Ishikawa (cell line): ENCODE results near the gene SSTR3.

ENCODE experiments used
- CEBPB ChIP-seq: IDR thresholded peaks from 2 replicates; pipeline ENCODE4 v1.6.1; 2012
- EGR1 ChIP-seq: IDR thresholded peaks from 2 replicates; pipeline ENCODE4 v1.6.1; 2012
- EP300 ChIP-seq: IDR thresholded peaks from 2 replicates; pipeline ENCODE4 v1.6.1; 2012; ENCODE audit warnings: borderline replicate concordance
- FOXM1 ChIP-seq: IDR thresholded peaks from 2 replicates; pipeline ENCODE4 v1.6.1; 2012; ENCODE audit warnings: low read depth, borderline replicate concordance
- NFIC ChIP-seq: IDR thresholded peaks from 2 replicates; pipeline ENCODE4 v1.6.1; 2012
- RAD21 ChIP-seq: IDR thresholded peaks from 2 replicates; pipeline ENCODE4 v1.6.1; 2012; ENCODE audit warnings: low read depth
- REST ChIP-seq: IDR thresholded peaks from 2 replicates; pipeline ENCODE4 v1.6.1; 2012; ENCODE audit warnings: low read depth, mild to moderate bottlenecking
- TAF1 ChIP-seq: IDR thresholded peaks from 2 replicates; pipeline ENCODE4 v1.6.1; 2012; ENCODE audit warnings: low read depth, mild to moderate bottlenecking
- TCF12 ChIP-seq: IDR thresholded peaks from 2 replicates; pipeline ENCODE4 v1.6.1; 2012; ENCODE audit warnings: low read depth
- TEAD4 ChIP-seq: IDR thresholded peaks from 2 replicates; pipeline ENCODE4 v1.6.1; 2012
- YY1 ChIP-seq: IDR thresholded peaks from 2 replicates; pipeline ENCODE4 v1.6.1; 2012; ENCODE audit warnings: low read depth
- ZBTB7A ChIP-seq: IDR thresholded peaks from 2 replicates; pipeline ENCODE4 v1.6.1; 2012; ENCODE audit warnings: low read depth
- TF ChIP-seq, protein P1 (sequence below): IDR thresholded peaks from 2 replicates; pipeline ENCODE4 v1.6.1; 2012
- TF ChIP-seq, protein P2 (sequence below): IDR thresholded peaks from 2 replicates; pipeline ENCODE4 v1.6.1; 2012

DNA sequence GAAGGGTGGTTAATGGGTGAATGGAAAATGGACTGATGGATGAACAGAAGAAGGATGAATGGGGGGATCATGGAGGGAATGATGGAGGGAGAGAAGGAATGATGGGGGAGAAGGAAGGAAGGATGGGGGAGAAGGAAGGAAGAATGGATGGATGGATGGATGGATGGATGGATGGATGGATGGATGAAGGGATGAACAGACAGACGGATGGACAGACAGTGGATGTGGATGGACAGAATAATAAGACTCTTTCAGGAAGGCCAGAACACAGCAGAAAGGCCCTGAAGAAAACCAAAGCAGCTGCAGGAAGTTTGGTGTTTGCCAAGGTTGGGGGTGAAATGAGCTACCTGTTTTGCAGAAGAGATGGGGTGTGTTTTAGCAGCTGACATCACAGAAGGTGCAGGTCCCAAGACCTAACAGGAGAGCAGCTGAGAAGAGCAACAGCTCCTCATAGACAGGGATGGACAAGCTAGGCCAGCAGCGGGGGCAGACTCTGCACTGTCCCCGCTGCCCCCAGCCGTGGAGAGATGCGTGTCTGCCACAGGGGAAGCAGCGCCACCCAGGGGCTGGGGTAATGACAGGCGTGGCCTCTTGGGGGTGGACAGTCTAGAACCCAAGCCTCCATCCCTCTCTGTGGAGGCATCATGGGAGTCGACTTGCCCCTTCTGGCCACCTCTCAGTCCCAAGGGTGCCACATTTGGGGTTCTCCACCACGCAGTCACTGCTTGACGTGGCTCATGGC, 42.2 kb downstream of the SSTR3 start:
- no peak for TF ChIP-seq YY1
- no peak for TF ChIP-seq RAD21
- TF ChIP-seq EP300: no peak
- TF ChIP-seq ZBTB7A: no peak
- no peak for TF ChIP-seq EGR1
- no peak for TF ChIP-seq CEBPB
- TF ChIP-seq, protein P1, sequence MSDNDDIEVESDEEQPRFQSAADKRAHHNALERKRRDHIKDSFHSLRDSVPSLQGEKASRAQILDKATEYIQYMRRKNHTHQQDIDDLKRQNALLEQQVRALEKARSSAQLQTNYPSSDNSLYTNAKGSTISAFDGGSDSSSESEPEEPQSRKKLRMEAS: no peak
- no peak for TF ChIP-seq TAF1
- TF ChIP-seq TEAD4: no peak
- TF ChIP-seq TCF12: no peak
- no peak for TF ChIP-seq FOXM1
- TF ChIP-seq REST: no peak
- no peak for TF ChIP-seq NFIC
- TF ChIP-seq, protein P2, sequence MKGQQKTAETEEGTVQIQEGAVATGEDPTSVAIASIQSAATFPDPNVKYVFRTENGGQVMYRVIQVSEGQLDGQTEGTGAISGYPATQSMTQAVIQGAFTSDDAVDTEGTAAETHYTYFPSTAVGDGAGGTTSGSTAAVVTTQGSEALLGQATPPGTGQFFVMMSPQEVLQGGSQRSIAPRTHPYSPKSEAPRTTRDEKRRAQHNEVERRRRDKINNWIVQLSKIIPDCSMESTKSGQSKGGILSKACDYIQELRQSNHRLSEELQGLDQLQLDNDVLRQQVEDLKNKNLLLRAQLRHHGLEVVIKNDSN: no peak
